Peyer's patch (tissue), 4 donors: ENCODE data around the gene RAPGEF1. TPM values are rescaled to one million over a fixed set of nuclear protein-coding genes. Genes with fewer than 3 reads are reported as not detected.
A peak's percentile ranks its signal among the peaks of the same experiment; 100 is the strongest.

Experiments used
- DNase-seq, 3 donors: peaks; one replicate each; pipeline ENCODE4 v3.0.0-alpha.2; 2017 to 2019
- H3K27ac ChIP-seq, 4 donors: fragments of 200-600 bp; sonication (generic); one replicate each; pipeline ENCODE4 v1.5.1; 2016 to 2019
- H3K27me3 ChIP-seq, 2 donors: fragments of 200-600 bp; sonication (generic); one replicate each; pipeline ENCODE4 v1.5.1; 2019
- H3K36me3 ChIP-seq, 3 donors: fragments of 200-600 bp; sonication (generic); one replicate each; pipeline ENCODE4 v1.5.1; 2016 to 2019
- H3K4me1 ChIP-seq, 4 donors: fragments of 200-600 bp; sonication (generic); one replicate each; pipeline ENCODE4 v1.5.1; 2016 to 2019
- H3K4me3 ChIP-seq, 4 donors: fragments of 200-600 bp; sonication (generic); 1 replicate in 3 of 4; 2 replicates in 1 of 4; pipeline ENCODE4 v1.5.1; 2016 to 2019; ENCODE audit warnings: mild to moderate bottlenecking in 1 of 4
- H3K9me3 ChIP-seq, 4 donors: fragments of 200-600 bp; sonication (generic); one replicate each; pipeline ENCODE4 v1.5.1; 2016 to 2019; ENCODE audit warnings: mild to moderate bottlenecking in 1 of 4
- POLR2A ChIP-seq, 2 donors: fragments of 450-650 bp; IDR thresholded peaks; one replicate each; pipeline ENCODE4 v1.5.1; 2017; ENCODE audit warnings: antibody characterized with exemption in 2 of 2, mild to moderate bottlenecking in 2 of 2, moderate library complexity in 2 of 2
- total RNA-seq, 4 donors: library from RNA; depleted of rRNA; stranded (reverse); fragments of >200 nt; gene quantifications; one replicate each; pipeline ENCODE4 v1.1.0, GENCODE V29; 2016
- TF ChIP-seq, protein P1 (sequence below), 6 experiments: fragments of 450-650 bp in 4 of 6; fragments of 200-600 bp in 2 of 6; sonication (generic) in 1 of 6; IDR thresholded peaks; one replicate each; pipeline ENCODE4 v1.5.1; 2017 to 2019; ENCODE audit warnings: antibody characterized with exemption in 6 of 6, mild to moderate bottlenecking in 3 of 6, moderate library complexity in 1 of 6

RAPGEF1 gene
- total RNA-seq, 4 donors from 2014 or later, result 51.7 to 182 (median 70.7) TPM

DNA sequence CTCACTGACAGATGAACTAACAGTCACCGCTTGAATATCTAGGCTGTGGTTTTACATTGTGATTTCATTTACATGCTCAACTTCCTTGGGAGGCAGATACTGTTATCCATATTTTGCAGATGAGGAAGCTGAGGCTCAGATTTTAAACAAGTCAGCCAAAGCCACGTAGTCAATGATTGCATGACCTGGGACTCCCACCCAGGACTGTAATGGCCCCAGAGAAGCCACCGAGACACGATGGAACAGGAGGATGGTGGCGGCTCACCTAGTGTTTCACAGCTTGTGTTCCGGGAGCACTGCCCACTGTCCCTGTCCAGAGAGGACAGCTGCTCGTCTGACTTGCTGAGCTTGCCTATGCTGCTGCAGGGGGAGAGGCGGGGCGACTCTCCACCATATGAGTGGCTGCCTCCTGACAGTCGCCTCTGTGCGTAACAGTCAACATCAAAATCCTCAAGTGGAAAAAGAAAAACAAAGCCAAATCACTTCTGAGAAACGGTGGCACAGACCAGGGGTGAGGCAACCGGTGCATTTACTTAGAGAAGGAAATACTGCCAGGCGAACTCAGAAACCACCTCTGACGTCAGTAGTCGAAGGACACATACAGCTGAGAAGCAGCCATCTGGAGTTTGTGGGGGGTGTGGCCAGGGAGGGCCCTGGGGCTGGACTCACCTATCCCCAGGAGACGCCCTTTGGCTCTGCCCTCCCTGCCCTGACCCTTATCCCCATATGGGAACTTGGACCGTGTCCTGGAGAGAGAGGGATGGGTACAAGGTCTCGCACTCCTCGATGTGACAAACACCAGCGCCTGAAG lies 112.0 kb downstream of the RAPGEF1 start:
- no peaks in the 10 kb centered on the region for H3K9me3 ChIP-seq
- peak; percentile 87 to 95 (median 92) for DNase-seq
- H3K27me3 ChIP-seq, result no peaks in the 10 kb centered on the region
- peaks cover 3 to 28% (median 15%) of the 10 kb centered on the region in 4 donors for H3K4me1 ChIP-seq
- peak overlapping the region; percentile 82 to 87 (median 84) for H3K27ac ChIP-seq
- TF ChIP-seq POLR2A (IDR thresholded peaks at IDR 0.05), result peak; percentile 25 to 48
- TF ChIP-seq, protein P1, sequence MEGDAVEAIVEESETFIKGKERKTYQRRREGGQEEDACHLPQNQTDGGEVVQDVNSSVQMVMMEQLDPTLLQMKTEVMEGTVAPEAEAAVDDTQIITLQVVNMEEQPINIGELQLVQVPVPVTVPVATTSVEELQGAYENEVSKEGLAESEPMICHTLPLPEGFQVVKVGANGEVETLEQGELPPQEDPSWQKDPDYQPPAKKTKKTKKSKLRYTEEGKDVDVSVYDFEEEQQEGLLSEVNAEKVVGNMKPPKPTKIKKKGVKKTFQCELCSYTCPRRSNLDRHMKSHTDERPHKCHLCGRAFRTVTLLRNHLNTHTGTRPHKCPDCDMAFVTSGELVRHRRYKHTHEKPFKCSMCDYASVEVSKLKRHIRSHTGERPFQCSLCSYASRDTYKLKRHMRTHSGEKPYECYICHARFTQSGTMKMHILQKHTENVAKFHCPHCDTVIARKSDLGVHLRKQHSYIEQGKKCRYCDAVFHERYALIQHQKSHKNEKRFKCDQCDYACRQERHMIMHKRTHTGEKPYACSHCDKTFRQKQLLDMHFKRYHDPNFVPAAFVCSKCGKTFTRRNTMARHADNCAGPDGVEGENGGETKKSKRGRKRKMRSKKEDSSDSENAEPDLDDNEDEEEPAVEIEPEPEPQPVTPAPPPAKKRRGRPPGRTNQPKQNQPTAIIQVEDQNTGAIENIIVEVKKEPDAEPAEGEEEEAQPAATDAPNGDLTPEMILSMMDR (IDR thresholded peaks at IDR 0.05), result no peak
- H3K36me3 ChIP-seq, result peaks cover 0 to 32% (median 0%) of the 10 kb centered on the region in 3 donors
- H3K4me3 ChIP-seq, result peak overlapping the region in 2 of 4 donors; percentile 1 to 27

DNA sequence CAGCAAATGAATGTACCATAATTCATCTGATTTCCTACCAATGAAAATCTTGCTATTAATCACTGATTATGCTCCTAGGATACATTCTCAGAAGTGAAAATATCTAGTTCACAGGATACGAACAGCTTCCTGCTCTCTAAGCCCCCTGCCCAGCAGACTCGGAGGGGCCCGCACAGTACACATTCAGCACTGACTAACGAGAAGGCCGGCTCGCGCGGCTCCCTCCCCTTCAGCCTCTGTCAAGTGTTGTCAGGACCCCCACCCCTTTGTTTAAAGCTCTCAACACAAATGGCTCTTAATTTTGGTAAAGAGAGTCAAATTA lies 112.6 kb downstream of the RAPGEF1 start:
- peak in 1 of 3 donors; percentile 40 for DNase-seq
- Histone ChIP-seq H3K9me3 (no peaks in the 10 kb centered on the region), H3K36me3 (peaks cover 0 to 34% (median 0%) of the 10 kb centered on the region in 3 donors), H3K27ac (peak overlapping the region; percentile 82 to 87 (median 84)), H3K4me3 (peak overlapping the region in 1 of 4 donors; percentile 27), H3K4me1 (peaks cover 3 to 28% (median 15%) of the 10 kb centered on the region in 4 donors), H3K27me3 (no peaks in the 10 kb centered on the region)
- no peak for TF ChIP-seq POLR2A (IDR thresholded peaks at IDR 0.05)
- TF ChIP-seq, protein P1 (IDR thresholded peaks at IDR 0.05), result no peak

DNA sequence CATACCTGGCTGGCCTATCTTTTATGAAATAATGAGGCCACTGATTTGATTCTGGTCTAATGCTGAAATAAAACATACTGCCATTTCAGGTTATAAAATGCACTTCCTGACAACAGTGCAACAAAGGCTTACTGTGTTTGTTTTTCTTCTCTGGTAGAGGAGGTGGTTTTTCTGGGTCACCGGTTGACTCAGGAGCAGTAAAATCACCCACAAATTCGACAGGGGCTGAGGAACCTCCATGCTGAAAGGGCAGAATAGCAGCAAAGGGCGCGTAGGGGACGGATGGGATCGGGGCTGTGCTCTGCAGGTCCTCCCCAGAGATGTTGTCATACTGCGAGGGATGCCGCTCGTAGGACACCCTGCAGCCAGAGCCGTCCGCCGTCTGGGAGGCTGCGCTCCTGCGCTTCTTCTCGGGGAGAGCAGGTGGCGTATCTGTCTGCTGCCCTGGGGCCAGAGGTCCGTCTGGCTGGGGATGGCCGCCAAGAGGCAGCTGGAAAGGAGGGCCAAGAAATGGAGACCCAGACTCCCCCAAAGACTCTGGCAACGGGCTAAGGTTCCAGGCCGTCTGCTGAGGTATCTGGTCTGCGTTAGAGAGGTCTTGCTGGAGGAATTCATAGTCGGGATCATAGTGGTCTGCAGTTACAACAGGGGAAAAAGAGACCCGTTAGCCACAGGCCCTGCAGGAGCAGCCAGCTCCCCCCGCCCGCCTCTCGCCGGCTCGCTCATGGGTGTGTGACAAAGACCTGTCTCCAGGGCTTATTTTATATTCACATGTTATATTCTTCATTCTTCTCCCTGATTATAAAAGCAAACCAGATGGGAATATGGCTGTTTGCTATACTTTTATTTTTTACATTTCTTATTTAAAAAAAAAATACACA lies 113.8 kb downstream of the RAPGEF1 start:
- no peak overlapping the region for H3K4me3 ChIP-seq
- no peaks in the 10 kb centered on the region for H3K27me3 ChIP-seq
- TF ChIP-seq, protein P1 (IDR thresholded peaks at IDR 0.05), result no peak
- TF ChIP-seq POLR2A (IDR thresholded peaks at IDR 0.05), result no peak
- H3K9me3 ChIP-seq, result no peaks in the 10 kb centered on the region
- H3K27ac ChIP-seq, result peak overlapping the region in 2 of 4 donors; percentile 10 to 30
- peaks cover 0 to 46% (median 0%) of the 10 kb centered on the region in 3 donors for H3K36me3 ChIP-seq
- peaks cover 4 to 33% (median 17%) of the 10 kb centered on the region in 4 donors for H3K4me1 ChIP-seq
- no peak for DNase-seq

DNA sequence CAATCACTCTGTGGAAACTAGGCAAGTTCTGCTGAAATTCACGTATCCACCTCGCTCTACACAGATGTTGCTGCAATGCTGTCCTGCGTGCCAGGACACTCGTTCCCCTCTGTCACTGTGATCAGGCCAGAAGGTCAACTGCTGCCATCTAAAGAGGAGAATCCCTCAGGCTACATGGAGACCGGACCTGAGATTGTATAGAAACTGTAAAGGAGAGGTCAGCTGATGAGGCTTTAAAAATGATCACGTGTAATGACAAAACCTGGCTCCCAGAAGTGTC lies 114.4 kb downstream of the RAPGEF1 start:
- no peak for TF ChIP-seq POLR2A (IDR thresholded peaks at IDR 0.05)
- TF ChIP-seq, protein P1 (IDR thresholded peaks at IDR 0.05), result no peak
- no peaks in the 10 kb centered on the region for H3K9me3 ChIP-seq
- peak overlapping the region in 1 of 4 donors; percentile 10 for H3K27ac ChIP-seq
- no peak for DNase-seq
- H3K4me3 ChIP-seq, result no peak overlapping the region
- no peaks in the 10 kb centered on the region for H3K27me3 ChIP-seq
- peaks cover 4 to 32% (median 18%) of the 10 kb centered on the region in 4 donors for H3K4me1 ChIP-seq
- peaks cover 0 to 52% (median 0%) of the 10 kb centered on the region in 3 donors for H3K36me3 ChIP-seq

DNA sequence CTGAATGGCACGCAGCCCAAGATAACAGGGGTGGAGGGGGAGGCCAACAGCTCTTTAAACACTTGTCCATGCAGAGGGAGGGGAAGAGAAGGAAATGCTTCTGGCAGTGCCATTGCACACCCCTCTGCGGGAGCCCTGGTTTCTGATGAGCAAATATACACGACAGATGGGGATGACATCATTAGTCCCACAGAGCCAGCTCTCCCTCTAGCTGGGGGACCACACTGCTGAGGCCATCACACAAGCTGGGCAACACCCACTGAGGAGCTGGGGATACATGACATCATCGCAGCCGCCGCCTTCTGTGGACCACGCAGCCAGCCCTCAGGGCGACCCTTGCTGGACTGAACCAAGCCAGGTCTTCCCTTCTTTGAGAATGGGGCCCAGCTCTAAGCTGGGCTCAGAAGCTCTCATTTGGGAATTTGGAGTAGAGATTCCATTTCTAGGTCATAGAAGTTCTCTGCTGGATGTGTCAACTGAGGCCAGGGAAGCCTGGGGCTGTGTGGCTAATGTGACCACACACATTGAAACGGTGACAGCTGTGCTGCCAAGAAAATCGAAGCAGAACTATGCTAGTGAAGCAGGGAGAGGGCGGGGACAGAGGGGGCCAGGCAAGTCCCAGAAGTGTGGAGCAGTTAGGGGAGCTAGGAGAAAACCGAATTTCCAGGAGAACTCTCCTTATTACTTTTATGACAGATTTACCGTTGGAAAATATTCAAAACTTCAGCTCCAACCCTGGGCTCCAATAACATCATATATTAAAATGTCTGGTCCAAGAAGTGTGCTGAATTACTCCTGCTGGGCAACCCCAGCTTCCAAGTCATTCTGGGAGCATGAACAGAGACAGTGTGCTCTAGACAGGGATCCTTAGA lies 115.0 kb downstream of the RAPGEF1 start:
- H3K4me1 ChIP-seq, result peaks cover 4 to 28% (median 18%) of the 10 kb centered on the region in 4 donors
- no peak for DNase-seq
- no peaks in the 10 kb centered on the region for H3K9me3 ChIP-seq
- H3K36me3 ChIP-seq, result peaks cover 0 to 58% (median 0%) of the 10 kb centered on the region in 3 donors
- TF ChIP-seq, protein P1 (IDR thresholded peaks at IDR 0.05), result no peak
- no peak for TF ChIP-seq POLR2A (IDR thresholded peaks at IDR 0.05)
- H3K27me3 ChIP-seq, result no peaks in the 10 kb centered on the region
- peak overlapping the region in 3 of 4 donors; percentile 4 to 42 (median 26) for H3K27ac ChIP-seq
- no peak overlapping the region for H3K4me3 ChIP-seq
